ENCODE data around the gene CTAGE4.
"Not testable (repeated sequence)": the region's sequence is repeated elsewhere in the genome, so short reads cannot be mapped to it uniquely, and the experiment has no call there.

Gene CTAGE4

DNA sequence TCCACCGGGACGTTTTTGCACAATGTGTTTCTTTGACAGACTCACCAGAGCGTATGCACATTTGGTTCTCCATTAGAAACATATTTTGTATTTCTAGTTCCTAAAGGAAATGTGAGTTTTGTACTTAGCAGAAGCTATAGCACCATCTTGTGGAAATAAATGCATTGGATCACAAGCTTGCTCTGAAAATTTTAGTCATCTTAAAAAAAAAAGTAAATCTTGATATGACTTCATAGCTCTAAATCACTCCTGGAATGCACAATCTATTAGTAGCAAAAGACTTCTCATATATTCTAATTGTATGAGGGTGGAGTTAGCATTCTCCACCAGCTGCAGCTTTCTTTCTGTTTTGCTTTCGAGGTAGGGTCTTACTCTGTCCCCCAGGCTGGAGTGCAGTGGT is 35.9 kb downstream of the CTAGE4 start:
- not testable (repeated sequence) for H3K4me3 ChIP-seq (ENCODE audit: low read depth, low read length)

DNA sequence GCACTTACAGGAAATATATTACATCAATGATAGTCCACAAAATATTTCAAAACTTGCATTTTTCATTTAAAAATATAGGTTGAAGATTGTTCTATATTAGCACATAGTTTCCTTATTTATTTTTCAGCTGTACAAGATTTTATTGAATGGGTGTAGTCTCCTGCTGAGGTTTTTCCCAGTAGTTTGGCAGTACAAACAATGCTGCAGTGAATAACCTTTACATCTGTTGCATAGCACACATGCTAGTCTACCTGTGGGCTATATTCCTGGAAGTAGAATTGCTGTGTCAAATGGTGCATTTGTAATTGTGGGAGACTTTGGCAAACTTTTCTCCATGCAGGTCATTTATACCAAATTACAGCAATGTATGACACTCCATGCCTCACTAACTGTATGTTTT is 37.3 kb downstream of the CTAGE4 start:
- H3K4me3 ChIP-seq (ENCODE audit: low read depth, low read length), result not testable (repeated sequence)

DNA sequence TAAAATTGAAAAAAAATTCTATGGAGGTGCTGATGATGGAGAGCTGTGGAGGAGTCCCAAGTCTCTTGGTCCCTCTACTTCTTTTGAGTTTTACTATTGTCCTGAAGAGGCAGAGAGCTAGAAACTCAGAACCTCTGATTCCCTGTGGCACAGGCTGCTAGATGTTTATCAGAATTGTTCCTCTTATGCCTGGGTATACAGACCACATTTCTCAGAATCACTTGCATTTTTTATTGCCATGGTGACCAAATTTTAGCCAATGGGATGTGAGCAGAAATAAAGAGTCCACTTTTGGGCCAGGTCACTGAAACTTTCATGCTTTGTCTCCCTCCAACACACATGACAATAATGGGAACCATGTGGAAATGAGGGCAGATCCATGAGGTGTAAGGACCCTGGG is 40.4 kb downstream of the CTAGE4 start:
- H3K4me3 ChIP-seq (ENCODE audit: low read depth, low read length), result not testable (repeated sequence)

DNA sequence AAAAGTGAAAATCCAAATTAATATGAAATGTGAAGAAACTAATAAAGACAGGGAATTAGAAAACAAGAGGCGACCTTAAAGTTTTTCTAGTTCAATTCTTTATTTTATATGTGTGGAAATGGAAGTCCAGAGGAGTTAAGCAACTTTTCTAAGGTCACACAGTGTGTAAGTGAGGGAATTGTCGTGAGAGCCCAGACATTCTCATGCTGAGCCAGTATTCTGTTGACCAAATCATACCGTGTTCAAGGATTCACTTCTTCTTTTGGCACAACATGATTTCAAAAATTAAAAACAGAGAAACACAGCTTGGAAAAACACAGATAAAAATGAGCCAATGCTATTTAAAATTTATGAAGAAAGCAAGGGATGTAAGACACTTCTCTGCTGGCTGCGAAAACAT is 43.6 kb downstream of the CTAGE4 start:
- H3K4me3 ChIP-seq (ENCODE audit: low read depth, low read length), result not testable (repeated sequence)

DNA sequence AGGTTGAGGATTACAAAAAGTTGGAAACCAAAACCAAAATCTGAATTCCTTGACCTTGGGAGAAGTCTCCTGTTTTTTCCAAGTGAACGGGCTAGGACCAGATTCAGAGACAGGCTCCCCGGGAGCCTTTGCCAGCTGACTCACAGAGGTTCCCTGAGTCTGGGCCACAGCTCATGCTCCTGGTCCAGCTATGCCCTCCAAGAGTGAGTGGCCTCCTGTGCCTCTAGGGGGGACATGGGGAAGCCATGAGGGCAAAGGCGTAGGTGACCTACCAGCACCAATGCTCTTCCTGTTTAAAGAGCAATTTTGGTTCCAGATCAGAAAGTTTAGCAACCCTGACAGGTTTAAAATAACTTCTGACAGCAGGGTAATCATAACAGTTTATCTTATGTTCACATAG is 45.5 kb downstream of the CTAGE4 start:
- not testable (repeated sequence) for H3K4me3 ChIP-seq (ENCODE audit: low read depth, low read length)

DNA sequence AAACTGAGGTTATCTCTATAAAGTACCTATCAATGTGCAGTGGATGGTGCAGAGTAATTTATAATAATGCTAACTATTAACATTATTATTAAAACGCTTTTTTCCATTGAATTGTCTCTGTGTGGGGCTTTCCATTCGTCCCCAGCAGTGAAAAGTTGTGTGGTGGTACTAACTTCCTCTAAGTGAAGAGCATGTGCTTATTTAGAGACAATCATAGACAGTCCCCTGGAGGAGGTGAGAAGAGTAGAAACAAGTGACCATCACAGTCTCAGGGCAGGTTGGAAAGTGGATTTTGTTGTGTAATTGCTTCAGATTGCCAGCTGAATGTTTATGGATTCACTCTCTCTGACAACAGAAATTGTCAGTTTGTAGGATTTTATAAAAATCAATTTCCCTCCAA is 47.8 kb downstream of the CTAGE4 start:
- not testable (repeated sequence) for H3K4me3 ChIP-seq (ENCODE audit: low read depth, low read length)

DNA sequence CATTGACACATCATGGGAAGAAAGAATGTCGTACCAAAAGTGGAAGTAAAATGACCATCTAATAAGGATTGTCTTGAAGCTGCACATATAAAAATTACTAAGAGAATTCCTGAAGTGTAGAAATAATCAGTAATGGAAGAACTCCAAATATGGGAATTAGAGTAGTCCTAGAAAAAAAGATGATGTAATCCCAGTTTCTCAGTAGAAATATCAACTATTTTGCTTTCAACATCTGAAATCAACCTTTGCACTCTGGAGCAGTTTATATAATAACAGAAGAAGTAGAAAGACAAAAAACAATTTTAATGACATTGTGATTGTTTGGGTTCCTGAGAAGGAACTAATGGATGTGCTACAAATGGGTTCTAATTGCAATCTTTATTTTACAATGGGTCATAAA is 49.8 kb downstream of the CTAGE4 start:
- not testable (repeated sequence) for H3K4me3 ChIP-seq (ENCODE audit: low read depth, low read length)

Measured in GM12875 (cell line).